A549 (cell line): ENCODE measurements around the gene KCP. TPM values are rescaled to one million over a fixed set of nuclear protein-coding genes. Genes with fewer than 3 reads are reported as not detected.

ENCODE experiments used
- ATAC-seq, 2 experiments: fragments of 200-7000 bp in 1 of 2; fragments of >200 bp in 1 of 2; cut with Nextera tagmentation in 1 of 2; cut with Tn5 transposase in 1 of 2; 3 replicates each; pipeline versions ENCODE4 v1.8.0 to v1.9.1; 2018 to 2020; ENCODE audit warnings: mild to moderate bottlenecking in 1 of 2, moderate library complexity in 1 of 2
- CTCF ChIA-PET: fragments of 300-600 bp; sonication (Branson Sonifier 250); formaldehyde crosslinking; extraction: SDS; loops from one replicate; lab custom pipeline; 2021; ENCODE audit warnings: antibody characterized with exemption, inconsistent platforms; lab: Yijun Ruan, JAX
- POLR2A ChIA-PET: fragments of 350-600 bp; formaldehyde crosslinking; extraction: SDS; loops from one replicate; lab custom pipeline; 2021; ENCODE audit warnings: antibody characterized with exemption, inconsistent platforms; lab: Yijun Ruan, JAX
- DNase-seq, 2 experiments: peaks; one replicate each; pipeline versions ENCODE4 v3.0.0 to v3.0.0-alpha.2; 2011 to 2016; ENCODE audit warnings: low read depth in 1 of 2, low spot score in 1 of 2
- FAIRE-seq: peaks from 2 replicates; lab custom pipeline; 2011; peaks lifted over from hg19 to GRCh38; lab: Jason Lieb, UNC
- H3K27ac ChIP-seq, 2 experiments: fragments of >200 bp; sonication (Bioruptor Twin); formaldehyde crosslinking; 3 replicates each; pipeline ENCODE4 v1.5.1; 2016 to 2017
- H3K4me1 ChIP-seq: fragments of >200 bp; sonication (Bioruptor Twin); formaldehyde crosslinking; 3 replicates; pipeline ENCODE4 v1.6.1; 2016
- H3K4me2 ChIP-seq: fragments of >200 bp; sonication (Bioruptor Twin); formaldehyde crosslinking; 3 replicates; pipeline ENCODE4 v1.6.1; 2016
- H3K4me3 ChIP-seq: fragments of >200 bp; sonication (Bioruptor Twin); formaldehyde crosslinking; 3 replicates; pipeline ENCODE4 v1.5.1; 2016
- H3K9me3 ChIP-seq: fragments of >200 bp; sonication (Bioruptor Twin); formaldehyde crosslinking; 3 replicates; pipeline ENCODE4 v1.6.1; 2016
- CBX2 ChIP-seq: fragments of 200-600 bp; sonication (generic); IDR thresholded peaks from 2 replicates; pipeline ENCODE4 v1.6.1; 2016; ENCODE audit warnings: low read depth, mild to moderate bottlenecking, borderline replicate concordance
- FOSL2 ChIP-seq, 2 experiments: fragments of 450-650 bp in 1 of 2; fragments of >200 bp in 1 of 2; sonication (Bioruptor Twin) in 1 of 2; formaldehyde crosslinking; IDR thresholded peaks; 2 replicates each; pipeline versions ENCODE4 v1.5.0 to v1.6.1; 2016 to 2020; ENCODE audit warnings: mild to moderate bottlenecking in 1 of 2, moderate library complexity in 1 of 2
- FOXS1 ChIP-seq: fragments of 250-450 bp; sonication (Bioruptor Pico); IDR thresholded peaks from 2 replicates; pipeline ENCODE4 v1.5.0; 2020; ENCODE audit warnings: mild to moderate bottlenecking, moderate library complexity
- HEYL ChIP-seq: fragments of 250-450 bp; sonication (Bioruptor Pico); IDR thresholded peaks from 2 replicates; pipeline ENCODE4 v1.8.0; 2021; ENCODE audit warnings: mild to moderate bottlenecking, moderate library complexity
- HOXB13 ChIP-seq: fragments of 250-450 bp; sonication (Bioruptor Pico); IDR thresholded peaks from 2 replicates; pipeline ENCODE4 v1.5.0; 2020; ENCODE audit warnings: low read depth, mild to moderate bottlenecking, moderate library complexity
- JUNB ChIP-seq: fragments of >200 bp; sonication (Bioruptor Twin); formaldehyde crosslinking; IDR thresholded peaks from 2 replicates; pipeline ENCODE4 v1.6.1; 2016
- KDM1A ChIP-seq: fragments of 200-600 bp; sonication (generic); IDR thresholded peaks from 2 replicates; pipeline ENCODE4 v1.6.1; 2016; ENCODE audit warnings: low read depth, mild to moderate bottlenecking
- KDM5A ChIP-seq: fragments of 200-600 bp; sonication (generic); IDR thresholded peaks from 2 replicates; pipeline ENCODE4 v1.6.1; 2016; ENCODE audit warnings: antibody characterized with exemption, mild to moderate bottlenecking
- NPAS2 ChIP-seq: fragments of 250-450 bp; sonication (Bioruptor Pico); IDR thresholded peaks from 2 replicates; pipeline ENCODE4 v1.8.0; 2022; ENCODE audit warnings: mild to moderate bottlenecking, moderate library complexity, borderline replicate concordance
- NR3C1 ChIP-seq: fragments of >200 bp; sonication (Bioruptor Twin); formaldehyde crosslinking; IDR thresholded peaks from 3 replicates; pipeline ENCODE4 v1.6.1; 2017
- POLR2A ChIP-seq: IDR thresholded peaks from 2 replicates; pipeline ENCODE4 v1.6.1; 2012; ENCODE audit warnings: mild to moderate bottlenecking, low read length
- RNF2 ChIP-seq: fragments of 200-600 bp; sonication (generic); IDR thresholded peaks from 2 replicates; pipeline ENCODE4 v1.6.1; 2016; ENCODE audit warnings: low read depth, mild to moderate bottlenecking, antibody characterized with exemption, moderate library complexity, borderline replicate concordance
- SMC3 ChIP-seq: fragments of >200 bp; sonication (Bioruptor Twin); formaldehyde crosslinking; IDR thresholded peaks from 3 replicates; pipeline ENCODE4 v1.6.1; 2018; ENCODE audit warnings: inconsistent platforms
- SREBF2 ChIP-seq: fragments of 450-650 bp; IDR thresholded peaks from 2 replicates; pipeline ENCODE4 v1.6.1; 2014; ENCODE audit warnings: mild to moderate bottlenecking, moderate library complexity
- TP53 ChIP-seq: fragments of 250-450 bp; sonication (Bioruptor Pico); IDR thresholded peaks from 2 replicates; pipeline ENCODE4 v1.5.0; 2021; ENCODE audit warnings: mild to moderate bottlenecking, moderate library complexity
- WGBS: methylation state at CpG from one replicate; pipeline ENCODE4 v1.1.6; 2017; ENCODE audit errors: missing lambda C conversion rate; 5-methylcytosine and 5-hydroxymethylcytosine counted together
- polyA plus RNA-seq, 4 experiments: library from polyadenylated mRNA; depleted of rRNA in 3 of 4; stranded (reverse); fragments of >200 nt; fragmentation: RNase III in 1 of 4; extraction: RNeasy Plus Mini Kit Qiagen cat#74134 plus additional on column Dnase treatment in 1 of 4; gene quantifications; 2 replicates in 3 of 4; 3 replicates in 1 of 4; pipeline ENCODE4 v1.2.3, GENCODE V29; 2011 to 2017
- TF ChIP-seq, protein P1 (sequence below): fragments of 250-450 bp; sonication (Bioruptor Pico); IDR thresholded peaks from 2 replicates; pipeline ENCODE4 v1.5.0; 2020; ENCODE audit warnings: low read depth, mild to moderate bottlenecking, moderate library complexity
- TF ChIP-seq, protein P2 (sequence below): fragments of 450-650 bp; IDR thresholded peaks from 2 replicates; pipeline ENCODE4 v1.6.1; 2014; ENCODE audit warnings: antibody characterized with exemption
- TF ChIP-seq, protein P3 (sequence below): fragments of >200 bp; sonication (Bioruptor Twin); formaldehyde crosslinking; IDR thresholded peaks from 2 replicates; pipeline ENCODE4 v1.6.1; 2016
- TF ChIP-seq, protein P4 (sequence below): IDR thresholded peaks from 2 replicates; pipeline ENCODE4 v1.6.1; 2012

Gene KCP
- polyA plus RNA-seq, 2 of the 4 experiments (the other 2 are of a cell fraction) = 0.14 TPM; not detected in 1

DNA sequence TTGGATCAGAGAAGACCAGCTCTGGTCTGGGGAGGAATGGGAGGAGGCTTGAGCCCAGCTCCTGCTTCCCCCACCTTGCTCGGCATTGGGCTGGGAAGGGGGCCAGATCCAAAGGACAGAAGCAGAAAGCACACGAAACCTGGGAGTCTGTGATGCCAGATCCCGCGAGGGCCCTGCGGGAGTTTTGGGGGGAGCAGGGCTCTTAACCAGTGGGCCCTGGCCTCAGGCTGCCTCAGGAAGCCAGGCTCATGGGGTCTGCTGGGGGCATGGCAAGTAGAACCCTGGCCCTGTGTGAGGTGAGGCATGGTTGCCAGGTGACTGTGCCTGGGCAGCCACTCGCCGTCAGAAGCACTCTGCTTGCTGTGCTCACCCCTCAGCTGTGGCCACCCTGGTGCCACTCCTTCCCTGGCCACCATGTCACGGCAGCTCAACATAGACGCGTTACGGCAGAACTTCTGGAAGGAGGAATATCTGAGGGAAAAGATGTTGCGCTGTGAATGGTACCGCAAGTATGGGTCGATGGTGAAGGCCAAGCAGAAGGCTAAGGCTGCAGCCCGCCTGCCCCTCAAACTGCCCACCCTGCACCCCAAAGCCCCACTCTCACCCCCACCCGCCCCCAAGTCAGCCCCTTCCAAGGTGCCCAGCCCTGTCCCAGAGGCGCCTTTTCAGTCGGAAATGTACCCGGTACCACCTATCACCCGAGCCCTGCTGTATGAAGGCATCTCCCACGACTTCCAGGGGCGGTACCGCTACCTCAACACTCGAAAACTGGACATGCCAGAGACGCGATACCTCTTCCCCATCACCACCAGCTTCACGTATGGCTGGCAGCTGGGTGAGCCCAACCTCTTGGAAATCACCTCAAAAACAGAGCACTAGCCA is 44.3 kb downstream of the KCP start:
- Histone ChIP-seq H3K9me3 (no peaks in the 10 kb centered on the region), H3K4me1 (peaks cover 17% of the 10 kb centered on the region; the same call in 2 of the 3 replicates), H3K4me2 (no peak overlapping the region), H3K27ac (no peak overlapping the region), H3K4me3 (no peak overlapping the region)
- 97% methylated on average over 22 of the region's 27 CpGs for WGBS
- FAIRE-seq = no peak
- no peak for ATAC-seq
- POLR2A ChIA-PET = no interaction called here
- CTCF ChIA-PET = interaction anchor here (17.4 kb wide), 1 partner anchor 17 kb away, joined by 225 read pairs; no protein-coding TSS in a partner anchor
- TF ChIP-seq FOSL2 (IDR thresholded peaks at IDR 0.05) = no peak
- no peak for TF ChIP-seq FOSL2 (CRISPR knock-in tag; IDR thresholded peaks at IDR 0.05)
- TF ChIP-seq, protein P1, sequence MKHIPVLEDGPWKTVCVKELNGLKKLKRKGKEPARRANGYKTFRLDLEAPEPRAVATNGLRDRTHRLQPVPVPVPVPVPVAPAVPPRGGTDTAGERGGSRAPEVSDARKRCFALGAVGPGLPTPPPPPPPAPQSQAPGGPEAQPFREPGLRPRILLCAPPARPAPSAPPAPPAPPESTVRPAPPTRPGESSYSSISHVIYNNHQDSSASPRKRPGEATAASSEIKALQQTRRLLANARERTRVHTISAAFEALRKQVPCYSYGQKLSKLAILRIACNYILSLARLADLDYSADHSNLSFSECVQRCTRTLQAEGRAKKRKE (CRISPR knock-in tag) = no peak
- TF ChIP-seq POLR2A = no peak
- no peak for TF ChIP-seq KDM1A
- no peak for TF ChIP-seq CBX2
- no peak for TF ChIP-seq TP53 (CRISPR knock-in tag)
- TF ChIP-seq HEYL (CRISPR knock-in tag) = no peak
- no peak for TF ChIP-seq SREBF2
- no peak for TF ChIP-seq RNF2
- TF ChIP-seq FOXS1 (CRISPR knock-in tag) = no peak
- no peak for TF ChIP-seq HOXB13
- TF ChIP-seq, protein P2, sequence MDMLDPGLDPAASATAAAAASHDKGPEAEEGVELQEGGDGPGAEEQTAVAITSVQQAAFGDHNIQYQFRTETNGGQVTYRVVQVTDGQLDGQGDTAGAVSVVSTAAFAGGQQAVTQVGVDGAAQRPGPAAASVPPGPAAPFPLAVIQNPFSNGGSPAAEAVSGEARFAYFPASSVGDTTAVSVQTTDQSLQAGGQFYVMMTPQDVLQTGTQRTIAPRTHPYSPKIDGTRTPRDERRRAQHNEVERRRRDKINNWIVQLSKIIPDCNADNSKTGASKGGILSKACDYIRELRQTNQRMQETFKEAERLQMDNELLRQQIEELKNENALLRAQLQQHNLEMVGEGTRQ = no peak
- DNase-seq = no peak

DNA sequence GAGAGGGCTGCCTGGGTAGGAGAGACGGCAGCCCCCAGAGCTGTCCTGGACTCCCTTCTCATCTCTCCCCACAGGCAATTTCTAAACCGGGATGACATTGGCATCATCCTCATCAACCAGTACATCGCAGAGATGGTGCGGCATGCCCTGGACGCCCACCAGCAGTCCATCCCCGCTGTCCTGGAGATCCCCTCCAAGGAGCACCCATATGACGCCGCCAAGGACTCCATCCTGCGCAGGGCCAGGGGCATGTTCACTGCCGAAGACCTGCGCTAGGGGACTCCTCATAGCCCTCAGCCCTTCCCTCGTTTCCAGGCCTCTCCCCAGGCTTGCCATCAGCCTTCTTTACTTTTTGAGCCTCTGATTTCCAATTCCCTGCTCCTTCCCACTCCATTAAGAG is 45.2 kb downstream of the KCP start:
- 90% methylated on average over 11 of the region's 12 CpGs for WGBS
- ChIA-PET POLR2A (no interaction called here), CTCF (interaction anchor here (17.4 kb wide), 1 partner anchor 18 kb away, joined by 225 read pairs; no protein-coding TSS in a partner anchor)
- DNase-seq (no peak), ATAC-seq (no peak), FAIRE-seq (no peak)
- TF ChIP-seq SMC3 (no peak), KDM5A (no peak), FOXS1 (CRISPR knock-in tag) (no peak), NR3C1 (no peak), SREBF2 (no peak), NPAS2 (CRISPR knock-in tag) (no peak), JUNB (no peak)
- TF ChIP-seq, protein P3, sequence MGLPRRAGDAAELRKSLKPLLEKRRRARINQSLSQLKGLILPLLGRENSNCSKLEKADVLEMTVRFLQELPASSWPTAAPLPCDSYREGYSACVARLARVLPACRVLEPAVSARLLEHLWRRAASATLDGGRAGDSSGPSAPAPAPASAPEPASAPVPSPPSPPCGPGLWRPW = no peak
- TF ChIP-seq, protein P2 = no peak
- TF ChIP-seq, protein P4, sequence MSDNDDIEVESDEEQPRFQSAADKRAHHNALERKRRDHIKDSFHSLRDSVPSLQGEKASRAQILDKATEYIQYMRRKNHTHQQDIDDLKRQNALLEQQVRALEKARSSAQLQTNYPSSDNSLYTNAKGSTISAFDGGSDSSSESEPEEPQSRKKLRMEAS = no peak
- Histone ChIP-seq H3K4me3 (no peak overlapping the region), H3K9me3 (no peaks in the 10 kb centered on the region), H3K4me1 (peaks cover 17% of the 10 kb centered on the region; the same call in 2 of the 3 replicates), H3K27ac (no peak overlapping the region), H3K4me2 (no peak overlapping the region)
